Neural progenitor cell (in vitro differentiated cells): ENCODE results near the gene MVB12B. TPM values are rescaled to one million over a fixed set of nuclear protein-coding genes. Genes with fewer than 3 reads are reported as not detected.

Experiments
- DNase-seq: peaks from one replicate; pipeline ENCODE4 v3.0.0-alpha.2; 2016; ENCODE audit warnings: low spot score
- H2AFZ ChIP-seq: fragments of 200-600 bp; sonication (generic); replicated peaks from 2 replicates; pipeline ENCODE4 v1.6.1; 2016; ENCODE audit warnings: antibody characterized with exemption
- H3F3A ChIP-seq: fragments of 200-600 bp; sonication (generic); 2 replicates; pipeline ENCODE4 v1.6.1; 2016; ENCODE audit warnings: antibody characterized with exemption, low read depth
- H3K27ac ChIP-seq: fragments of 200-600 bp; sonication (generic); 2 replicates; pipeline ENCODE4 v1.5.1; 2016; ENCODE audit warnings: mild to moderate bottlenecking
- H3K27me3 ChIP-seq: fragments of 200-600 bp; sonication (generic); 2 replicates; pipeline ENCODE4 v1.6.1; 2016; ENCODE audit warnings: mild to moderate bottlenecking, moderate library complexity
- H3K36me3 ChIP-seq: fragments of 200-600 bp; sonication (generic); 2 replicates; pipeline ENCODE4 v1.5.1; 2016
- H3K4me1 ChIP-seq: fragments of 200-600 bp; sonication (generic); 2 replicates; pipeline ENCODE4 v1.6.1; 2016; ENCODE audit warnings: mixed run types
- H3K4me2 ChIP-seq: fragments of 200-600 bp; sonication (generic); 2 replicates; pipeline ENCODE4 v1.6.1; 2016
- H3K4me3 ChIP-seq: fragments of 200-600 bp; sonication (generic); 2 replicates; pipeline ENCODE4 v1.5.1; 2016
- H3K79me2 ChIP-seq: fragments of 200-600 bp; sonication (generic); 2 replicates; pipeline ENCODE4 v1.6.1; 2016; ENCODE audit warnings: low read depth
- H3K9ac ChIP-seq: fragments of 200-600 bp; sonication (generic); 2 replicates; pipeline ENCODE4 v1.6.1; 2016
- H3K9me3 ChIP-seq: fragments of 200-600 bp; sonication (generic); 2 replicates; pipeline ENCODE4 v1.5.1; 2016; ENCODE audit warnings: low read depth
- H4K20me1 ChIP-seq: fragments of 200-600 bp; sonication (generic); 2 replicates; pipeline ENCODE4 v1.6.1; 2016; ENCODE audit warnings: low read depth
- H3K27ac Mint-ChIP-seq: 3 replicates; pipeline ENCODE4 v1.8.0; 2021; ENCODE audit warnings: mixed read lengths
- H3K27me3 Mint-ChIP-seq: 2 replicates; pipeline ENCODE4 v1.8.0; 2022; ENCODE audit warnings: low read depth, mild to moderate bottlenecking, inconsistent platforms, moderate library complexity, mixed read lengths; ENCODE audit not compliant: insufficient read depth
- H3K36me3 Mint-ChIP-seq: 3 replicates; pipeline ENCODE4 v1.8.0; 2021; ENCODE audit warnings: mixed read lengths
- H3K4me1 Mint-ChIP-seq: 3 replicates; pipeline ENCODE4 v1.8.0; 2021; ENCODE audit warnings: mixed read lengths
- H3K4me3 Mint-ChIP-seq: 3 replicates; pipeline ENCODE4 v1.8.0; 2021; ENCODE audit warnings: mild to moderate bottlenecking, moderate library complexity, mixed read lengths
- H3K9me3 Mint-ChIP-seq: 3 replicates; pipeline ENCODE4 v1.8.0; 2020; ENCODE audit warnings: mixed read lengths
- CTCF ChIP-seq: fragments of 200-600 bp; sonication (generic); IDR thresholded peaks from 2 replicates; pipeline ENCODE4 v1.5.1; 2017; ENCODE audit warnings: antibody characterized with exemption, mild to moderate bottlenecking
- EZH2 ChIP-seq: fragments of 200-600 bp; sonication (generic); IDR thresholded peaks from 2 replicates; pipeline ENCODE4 v1.6.1; 2017; ENCODE audit warnings: antibody characterized with exemption, mild to moderate bottlenecking, moderate library complexity
- EZH2phosphoT487 ChIP-seq: fragments of 200-600 bp; sonication (generic); IDR thresholded peaks from 2 replicates; pipeline ENCODE4 v1.6.1; 2017; ENCODE audit warnings: antibody characterized with exemption
- total RNA-seq: library from RNA; depleted of rRNA; stranded (reverse); fragments of >200 nt; gene quantifications from 2 replicates; pipeline ENCODE4 v1.2.3, GENCODE V29; 2015; ENCODE audit warnings: low replicate concordance

The MVB12B gene
- total RNA-seq, 1 donor from 2014 or later = 16.1 TPM

- H3K27me3 Mint-ChIP-seq = peaks cover 11% of the 10 kb centered on the region
- H3K9me3 ChIP-seq = no peaks in the 10 kb centered on the region
Measured at GRCh38 chr9:126292736-126293521, 33.7 kb upstream of the MVB12B start.

GRCh38 chr9:126293522-126293889, 33.1 kb upstream of the MVB12B start:
- Mint-ChIP-seq H3K27me3 (peaks cover 13% of the 10 kb centered on the region), H3K36me3 (no peaks in the 10 kb centered on the region), H3K4me1 (peaks cover 7% of the 10 kb centered on the region), H3K9me3 (no peaks in the 10 kb centered on the region), H3K4me3 (no peak overlapping the region), H3K27ac (no peak overlapping the region)
- peak; percentile 32 for DNase-seq
- no peaks in the 10 kb centered on the region for H3F3A ChIP-seq
- H3K4me3 ChIP-seq = no peak overlapping the region
- H2AFZ ChIP-seq = no peak overlapping the region
- H3K9ac ChIP-seq = no peak overlapping the region
- peaks cover 5% of the 10 kb centered on the region for H3K4me1 ChIP-seq
- no peak overlapping the region for H3K27ac ChIP-seq
- H3K27me3 ChIP-seq = no peaks in the 10 kb centered on the region
- H4K20me1 ChIP-seq = no peaks in the 10 kb centered on the region
- no peak overlapping the region for H3K4me2 ChIP-seq
- no peaks in the 10 kb centered on the region for H3K9me3 ChIP-seq
- no peaks in the 10 kb centered on the region for H3K79me2 ChIP-seq
- no peaks in the 10 kb centered on the region for H3K36me3 ChIP-seq
- TF ChIP-seq EZH2phosphoT487 = no peak
- no peak for TF ChIP-seq EZH2
- peak; percentile 43 for TF ChIP-seq CTCF

More at GRCh38 chr9:126292736-126293521, 33.7 kb upstream of the MVB12B start:
- Histone ChIP-seq H4K20me1 (no peaks in the 10 kb centered on the region), H3K36me3 (no peaks in the 10 kb centered on the region), H3K4me1 (no peaks in the 10 kb centered on the region), H3K4me3 (no peak overlapping the region), H3K27me3 (no peaks in the 10 kb centered on the region), H3F3A (no peaks in the 10 kb centered on the region), H2AFZ (no peak overlapping the region), H3K79me2 (no peaks in the 10 kb centered on the region), H3K27ac (no peak overlapping the region), H3K4me2 (no peak overlapping the region), H3K9ac (no peak overlapping the region)
- TF ChIP-seq EZH2phosphoT487 (no peak), CTCF (no peak), EZH2 (no peak)
- DNase-seq = no peak
- H3K4me1 Mint-ChIP-seq = peaks cover 2% of the 10 kb centered on the region
- H3K36me3 Mint-ChIP-seq = no peaks in the 10 kb centered on the region
- H3K4me3 Mint-ChIP-seq = no peak overlapping the region
- H3K9me3 Mint-ChIP-seq = no peaks in the 10 kb centered on the region
- H3K27ac Mint-ChIP-seq = peak overlapping the region; percentile 51

GRCh38 chr9:126294331-126295081, 32.1 kb upstream of the MVB12B start:
- no peak overlapping the region for H3K9ac ChIP-seq
- peaks cover 8% of the 10 kb centered on the region for H3K4me1 ChIP-seq
- H3K27me3 ChIP-seq = no peaks in the 10 kb centered on the region
- no peaks in the 10 kb centered on the region for H3K79me2 ChIP-seq
- no peaks in the 10 kb centered on the region for H3K36me3 ChIP-seq
- no peaks in the 10 kb centered on the region for H3K36me3 Mint-ChIP-seq
- H3K9me3 Mint-ChIP-seq = no peaks in the 10 kb centered on the region
- no peak for DNase-seq
- H3K4me2 ChIP-seq = no peak overlapping the region
- no peak overlapping the region for H3K4me3 ChIP-seq
- H3K4me3 Mint-ChIP-seq = no peak overlapping the region
- H4K20me1 ChIP-seq = no peaks in the 10 kb centered on the region
- peak overlapping the region; percentile 46 for H3K27ac Mint-ChIP-seq
- H2AFZ ChIP-seq = no peak overlapping the region
- peaks cover 17% of the 10 kb centered on the region for H3K27me3 Mint-ChIP-seq
- H3K27ac ChIP-seq = no peak overlapping the region
- no peaks in the 10 kb centered on the region for H3K9me3 ChIP-seq
- H3F3A ChIP-seq = no peaks in the 10 kb centered on the region
- H3K4me1 Mint-ChIP-seq = peaks cover 12% of the 10 kb centered on the region
- TF ChIP-seq EZH2phosphoT487 = no peak

- peaks cover 18% of the 10 kb centered on the region for H3K27me3 Mint-ChIP-seq
- no peak for DNase-seq
- H3K27me3 ChIP-seq = no peaks in the 10 kb centered on the region
- no peak overlapping the region for H3K4me3 Mint-ChIP-seq
- H3K4me1 ChIP-seq = peaks cover 8% of the 10 kb centered on the region
- no peak overlapping the region for H3K4me3 ChIP-seq
- H3F3A ChIP-seq = no peaks in the 10 kb centered on the region
- H3K4me1 Mint-ChIP-seq = peaks cover 12% of the 10 kb centered on the region
- TF ChIP-seq EZH2phosphoT487 (no peak), CTCF (no peak), EZH2 (no peak)
- H3K9me3 Mint-ChIP-seq = no peaks in the 10 kb centered on the region
- H4K20me1 ChIP-seq = no peaks in the 10 kb centered on the region
- no peak overlapping the region for H3K9ac ChIP-seq
- H2AFZ ChIP-seq = no peak overlapping the region
- no peaks in the 10 kb centered on the region for H3K79me2 ChIP-seq
- no peaks in the 10 kb centered on the region for H3K36me3 Mint-ChIP-seq
- no peaks in the 10 kb centered on the region for H3K36me3 ChIP-seq
- H3K27ac ChIP-seq = no peak overlapping the region
- H3K27ac Mint-ChIP-seq = no peak overlapping the region
- H3K4me2 ChIP-seq = no peak overlapping the region
- no peaks in the 10 kb centered on the region for H3K9me3 ChIP-seq
Measured at GRCh38 chr9:126295082-126295477, 31.5 kb upstream of the MVB12B start.
